GM18870 (cell line): ENCODE data around the gene BICC1.

Source experiments
- ATAC-seq: cut with Tn5 transposase; IDR thresholded peaks from one replicate; pipeline ENCODE4 v1.9.1; 2021; ENCODE audit warnings: moderate library complexity; ENCODE audit not compliant: unreplicated experiment

Gene BICC1

DNA sequence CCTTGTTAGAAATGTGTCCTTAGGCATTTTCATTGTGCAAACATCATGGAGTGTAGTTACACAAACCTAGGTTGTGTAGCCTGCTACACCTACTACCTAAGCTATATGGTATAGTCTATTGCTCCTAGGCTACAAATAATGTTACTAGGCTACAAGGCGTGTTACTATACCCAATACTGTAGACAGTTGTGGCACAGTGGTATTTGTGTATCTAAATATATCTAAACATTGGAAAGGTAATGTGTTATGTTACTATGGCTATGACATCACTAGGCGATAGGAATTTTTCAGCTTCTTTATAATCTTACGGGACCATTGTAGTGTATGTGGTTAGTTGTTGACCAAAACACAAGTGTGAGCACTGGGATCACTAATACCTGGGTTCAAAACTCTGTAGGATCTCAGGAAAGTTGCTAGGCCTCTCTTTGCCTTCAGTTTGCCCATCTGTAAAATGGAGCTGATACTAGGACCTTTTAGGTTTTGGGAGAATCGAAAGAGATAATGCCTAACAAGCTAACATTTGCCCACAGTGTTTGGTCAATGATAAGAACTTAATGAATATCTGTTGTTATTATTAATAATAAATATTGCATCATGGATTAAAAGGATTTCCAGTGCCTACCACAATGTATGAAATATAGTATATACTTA, 2.7 kb downstream of the BICC1 start:
- no peak for ATAC-seq

DNA sequence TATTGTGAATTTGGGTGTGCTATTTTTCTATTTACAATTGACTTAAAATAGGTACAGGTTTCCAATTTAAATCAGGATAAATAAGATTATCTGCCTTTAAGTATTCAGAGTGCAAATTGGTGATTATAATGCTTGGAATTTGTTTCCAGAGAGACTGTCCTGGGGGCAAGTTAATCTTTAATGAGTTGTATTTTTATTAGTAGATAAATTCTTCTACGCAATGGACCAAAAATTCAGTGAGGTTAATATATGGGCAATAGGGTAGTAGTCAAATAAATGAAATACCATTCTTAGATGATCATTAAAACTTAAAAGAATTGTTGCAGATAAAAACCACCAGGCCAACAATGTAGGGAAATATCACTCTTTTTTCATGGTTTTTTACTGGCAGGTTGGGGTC, 3.4 kb downstream of the BICC1 start:
- no peak for ATAC-seq

DNA sequence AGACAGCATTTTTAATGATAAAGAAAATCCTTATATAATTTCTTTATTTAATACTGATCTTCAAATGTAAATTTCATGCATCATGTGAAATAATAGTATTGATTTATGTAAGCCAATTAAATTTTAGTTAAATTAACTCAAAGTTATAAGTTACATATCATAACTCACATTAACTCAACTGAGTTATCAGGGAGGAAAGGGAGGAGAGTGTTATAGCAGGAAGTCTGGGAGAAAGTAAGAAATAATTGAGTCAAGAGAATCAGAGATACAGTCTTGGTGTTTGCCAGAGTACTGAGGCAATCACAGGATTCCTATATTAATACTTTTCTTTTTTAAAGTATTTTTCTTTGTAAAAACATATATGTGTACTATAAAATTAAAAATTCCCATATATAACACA, 4.0 kb downstream of the BICC1 start:
- no peak for ATAC-seq

DNA sequence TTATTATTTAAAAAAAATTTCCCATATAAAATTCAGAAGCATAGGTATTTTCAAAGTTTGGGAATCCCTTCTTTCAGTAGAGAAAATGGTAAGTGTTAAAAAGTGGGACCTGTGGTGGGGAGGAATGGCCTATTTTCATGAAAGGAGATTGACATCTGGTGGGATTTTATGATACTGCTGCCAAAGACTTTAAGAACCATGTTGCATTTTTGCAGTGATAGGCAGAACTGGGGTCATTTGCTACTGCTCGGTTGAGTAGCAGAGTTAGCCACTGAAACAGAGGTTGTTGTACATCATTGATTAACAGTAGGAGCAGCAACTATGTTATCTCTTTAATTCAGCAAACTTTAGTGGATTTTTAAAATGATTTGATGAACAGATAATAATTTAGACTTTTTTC, 4.4 kb downstream of the BICC1 start:
- no peak for ATAC-seq

DNA sequence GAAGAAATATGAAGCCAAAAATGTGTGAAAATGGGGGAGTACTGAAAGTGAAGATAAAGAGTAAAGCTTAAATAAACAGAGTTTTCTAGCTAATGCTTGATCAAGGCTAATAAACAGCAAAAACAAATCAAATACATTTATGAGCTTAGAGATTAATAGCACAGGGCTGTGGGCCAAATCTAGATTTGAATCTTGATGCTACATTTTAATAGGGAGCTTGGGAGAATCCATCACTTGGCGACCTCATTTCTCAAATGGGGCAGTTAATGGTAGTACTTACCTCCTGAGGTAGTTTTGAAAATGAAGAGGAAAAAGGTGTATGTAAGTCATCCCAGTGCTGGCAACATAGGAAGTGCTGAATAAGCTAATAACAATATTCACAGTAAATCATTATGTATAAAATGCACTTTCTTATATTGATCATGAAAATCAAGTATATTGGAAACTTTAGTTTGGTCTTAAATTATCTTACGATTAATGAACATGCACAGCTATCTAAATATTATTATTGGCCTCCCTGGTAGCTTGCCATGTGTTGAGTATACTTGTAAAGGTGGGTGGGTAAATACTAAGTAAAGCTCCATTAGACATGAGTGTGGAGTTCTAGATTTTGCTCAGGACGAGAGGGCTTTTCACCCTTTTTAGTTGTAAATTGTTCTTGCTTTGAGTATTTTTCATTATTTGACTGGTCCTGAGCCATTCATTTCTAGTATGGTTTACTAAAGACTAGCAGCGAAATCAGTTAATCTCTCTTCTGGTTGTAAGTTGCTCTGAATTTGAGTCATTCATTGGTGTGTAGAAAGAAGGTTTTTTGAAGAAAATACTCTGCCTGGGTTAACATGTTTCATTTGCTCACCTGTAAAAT, 5.1 kb downstream of the BICC1 start:
- peak; percentile 54 for ATAC-seq

DNA sequence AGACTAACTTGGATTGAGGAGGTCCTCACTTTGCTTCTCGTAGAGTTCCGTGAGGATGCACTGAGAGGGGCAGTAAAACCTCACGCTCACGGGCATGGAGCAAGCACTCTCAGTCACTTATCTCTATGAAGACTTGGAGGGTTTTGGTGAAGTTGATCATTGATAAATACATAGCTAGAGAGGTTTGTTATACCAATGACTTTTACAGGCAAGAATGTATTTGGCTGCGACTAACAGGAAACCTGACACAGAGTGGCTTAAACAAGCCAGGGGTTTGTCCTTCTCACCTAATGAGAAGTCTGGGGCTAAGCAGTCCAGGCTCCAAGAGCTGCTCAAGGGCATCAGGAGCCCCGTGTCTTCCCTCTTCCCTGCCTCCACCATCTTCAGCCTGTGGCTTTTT, 6.1 kb downstream of the BICC1 start:
- ATAC-seq = no peak

DNA sequence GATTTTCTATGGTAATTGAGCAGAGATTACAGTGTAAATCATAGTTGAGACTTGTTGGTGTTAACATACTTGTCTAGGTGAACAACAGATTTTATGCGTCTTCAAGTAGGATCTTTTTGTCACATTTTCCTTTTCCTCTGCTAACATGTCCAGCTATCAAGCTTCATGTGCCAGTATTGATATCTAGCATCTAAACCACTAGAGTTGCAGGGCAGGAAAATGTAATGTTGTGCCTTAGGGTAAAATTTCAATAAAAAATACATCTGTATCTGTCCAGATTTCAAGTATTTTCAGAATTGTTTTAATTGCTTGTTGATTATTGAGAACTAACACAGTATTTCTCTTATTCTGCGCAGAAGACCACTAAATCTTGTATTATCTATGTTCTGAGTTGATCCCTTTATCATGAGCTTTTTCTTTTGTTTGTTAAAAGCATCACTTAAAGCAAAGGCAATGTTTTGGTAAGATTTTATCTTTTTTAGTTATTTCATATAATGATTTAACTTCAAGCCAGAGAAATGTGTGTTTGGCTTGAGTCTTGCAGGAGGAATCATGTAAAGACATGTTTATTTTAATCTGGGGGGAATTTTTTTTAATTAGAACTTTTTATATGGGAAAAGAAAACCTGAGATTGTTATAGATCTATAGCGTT, 16.5 kb downstream of the BICC1 start:
- ATAC-seq = no peak

DNA sequence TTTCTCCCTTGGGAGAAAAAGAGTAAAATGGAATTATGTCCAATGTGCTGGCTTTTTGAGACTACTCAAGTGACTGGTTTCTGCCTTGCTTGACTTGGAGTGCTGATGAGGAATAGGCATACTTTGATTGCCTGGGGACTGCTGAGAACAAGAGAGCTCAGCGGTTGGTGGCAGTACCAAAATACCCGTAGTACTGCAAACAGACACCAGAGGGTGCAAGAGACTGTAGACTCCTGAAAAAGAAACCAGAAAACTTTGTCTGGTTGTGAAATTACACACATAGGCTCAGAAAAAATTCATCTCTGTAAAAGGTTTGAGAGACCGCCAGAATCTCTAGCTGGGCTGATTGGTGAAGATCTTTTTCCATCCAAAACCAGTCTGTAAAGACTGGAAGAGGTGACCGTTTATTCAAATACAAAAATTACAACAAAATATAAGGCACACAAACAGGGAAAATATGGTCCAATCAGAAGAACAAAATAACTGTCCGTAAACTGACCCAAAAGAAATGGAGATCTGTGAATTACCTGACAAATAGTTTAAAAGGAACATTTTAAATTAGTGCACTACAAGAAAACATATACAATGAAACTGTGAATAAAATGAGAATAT, 18.5 kb downstream of the BICC1 start:
- peak; percentile 99 for ATAC-seq

DNA sequence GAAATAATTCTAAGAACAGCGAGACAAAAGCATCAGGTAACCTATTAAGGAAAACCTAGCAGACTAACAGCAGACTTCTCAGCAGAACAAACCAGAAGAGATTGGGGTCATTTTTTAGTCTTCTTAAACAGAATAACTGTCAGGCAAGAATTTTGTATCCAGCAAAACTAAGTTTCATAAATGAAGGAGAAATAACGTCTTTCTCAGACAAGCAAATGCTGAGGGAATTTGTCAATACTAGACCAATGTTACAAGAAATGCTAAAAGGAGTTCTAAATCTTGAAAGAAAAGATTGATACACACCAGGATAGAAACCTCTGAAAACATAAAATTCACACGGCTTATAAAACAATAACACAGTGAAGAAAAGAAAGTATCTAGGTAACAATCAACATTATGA, 22.6 kb downstream of the BICC1 start:
- ATAC-seq = no peak

DNA sequence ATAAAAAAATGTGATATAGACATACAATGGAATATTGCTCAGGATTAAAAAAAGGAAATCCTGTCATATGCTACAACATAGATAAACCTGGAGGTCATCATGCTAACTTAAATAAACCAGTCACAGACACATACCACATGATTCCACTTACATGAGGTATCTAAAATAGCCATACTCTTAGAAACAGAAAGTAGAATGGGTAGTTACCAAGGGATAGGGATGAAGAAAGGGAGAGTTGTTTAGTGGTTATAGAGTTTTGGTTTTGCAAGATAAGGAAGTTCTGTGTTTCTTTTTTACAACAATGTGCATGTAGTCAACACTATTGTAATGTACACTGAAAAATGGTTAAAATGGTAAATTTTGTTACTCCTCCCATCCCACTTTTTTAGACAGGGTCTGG, 30.5 kb downstream of the BICC1 start:
- no peak for ATAC-seq

DNA sequence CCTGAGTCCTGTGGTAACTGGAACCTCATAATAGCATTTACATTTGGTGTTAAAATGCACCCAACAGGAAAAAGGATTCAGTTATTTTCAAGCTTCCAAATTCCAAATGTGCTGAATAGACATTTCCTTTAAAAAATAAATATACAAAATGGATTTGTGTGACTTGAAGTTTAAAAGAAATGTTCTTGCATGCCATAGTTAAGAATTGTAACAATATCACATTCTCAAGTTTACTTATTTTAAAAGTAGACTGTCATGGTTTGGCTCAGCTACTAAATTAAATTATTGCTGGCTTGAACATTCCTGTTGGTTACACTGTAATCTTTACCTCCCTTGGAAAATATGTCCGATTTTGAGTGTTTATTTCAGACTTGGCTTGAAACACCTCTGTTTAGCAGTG, 31.5 kb downstream of the BICC1 start:
- no peak for ATAC-seq

DNA sequence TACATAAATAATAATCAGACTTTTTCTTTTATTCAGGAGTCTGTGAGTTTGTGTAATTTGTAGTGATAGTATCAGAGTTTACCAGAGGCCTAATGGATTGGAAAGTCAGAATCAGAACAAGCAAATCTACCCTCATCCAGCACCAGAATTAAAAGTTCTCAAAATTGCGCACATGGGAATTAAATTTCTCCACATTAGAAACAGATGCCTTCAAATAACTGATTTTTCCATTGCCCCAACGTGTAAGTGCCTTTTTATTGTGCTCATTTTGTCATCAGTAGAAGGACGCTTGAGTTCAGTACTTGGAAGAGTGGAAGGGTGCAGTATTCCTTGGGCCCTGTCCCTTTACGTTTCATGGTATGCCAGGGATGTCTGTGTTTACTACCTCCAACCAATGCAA, 32.8 kb downstream of the BICC1 start:
- ATAC-seq = no peak

DNA sequence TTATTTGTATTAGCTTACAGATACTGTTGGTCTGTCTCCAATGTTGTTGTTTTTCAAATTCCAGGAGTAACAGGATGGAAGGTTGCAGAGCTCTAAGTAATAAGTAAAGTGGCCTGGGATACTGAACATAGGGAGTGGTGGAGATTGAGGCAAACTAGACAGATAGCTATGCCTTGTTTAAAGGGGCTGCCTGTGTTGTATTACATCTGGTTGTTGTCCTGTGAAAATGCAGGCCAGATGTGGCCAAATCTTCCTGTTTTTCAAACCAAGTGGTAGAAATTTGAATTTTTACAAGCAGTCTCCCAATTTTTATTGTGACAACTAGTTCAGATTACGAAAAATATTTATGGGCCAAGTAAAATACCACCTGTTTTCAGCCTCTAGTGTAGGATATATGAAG, 33.5 kb downstream of the BICC1 start:
- ATAC-seq = no peak

DNA sequence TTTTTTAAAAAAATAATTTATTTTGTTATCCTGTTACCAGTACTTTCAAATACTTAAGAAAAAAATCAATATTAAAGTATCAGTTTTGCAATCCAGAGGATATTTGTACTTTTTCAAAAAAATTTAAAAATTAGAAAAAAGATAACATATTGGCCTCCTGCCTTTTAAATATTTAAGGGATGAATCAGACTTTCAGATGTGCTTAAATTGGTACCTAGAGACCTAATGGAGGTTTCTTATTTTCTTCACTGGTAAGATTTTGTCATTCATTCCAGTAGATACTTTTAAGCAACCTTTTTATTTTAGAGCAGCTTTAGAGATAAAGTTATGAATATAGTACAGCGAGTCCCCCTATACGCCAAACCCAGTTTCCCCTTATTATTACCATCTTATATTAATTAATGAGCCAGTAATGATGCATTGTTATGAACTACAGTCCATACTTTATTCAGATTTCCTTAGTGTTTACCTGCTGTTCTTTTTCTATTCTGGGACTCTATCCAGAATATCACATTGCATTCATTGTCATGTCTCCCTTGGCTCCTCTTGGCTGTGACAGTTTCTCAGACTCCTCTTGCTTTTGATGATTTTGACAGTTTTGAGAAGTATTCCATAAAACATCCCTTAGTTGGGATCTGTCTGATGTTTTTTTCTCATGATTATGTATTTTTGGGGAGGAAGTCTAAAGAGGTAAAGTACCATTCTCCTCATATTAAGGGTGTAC, 34.2 kb downstream of the BICC1 start:
- no peak for ATAC-seq

DNA sequence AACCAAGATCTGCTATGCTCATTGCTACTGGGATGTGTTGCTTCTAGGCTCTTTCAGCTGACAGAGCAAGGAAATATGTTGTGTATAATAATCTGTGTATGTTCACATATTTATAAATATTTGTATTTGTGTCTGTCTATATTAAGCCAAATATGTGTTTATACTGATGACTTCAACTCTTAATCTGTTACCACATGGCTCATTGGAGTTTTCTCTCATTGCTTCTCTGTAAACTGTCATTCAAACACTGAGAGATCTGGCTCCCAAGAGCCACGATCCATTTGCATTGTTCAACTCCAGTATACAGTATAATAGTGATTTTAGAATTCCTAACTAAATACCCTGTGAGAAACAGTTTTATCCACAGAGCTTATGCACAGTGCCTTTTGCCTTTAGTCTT, 35.3 kb downstream of the BICC1 start:
- ATAC-seq = no peak

DNA sequence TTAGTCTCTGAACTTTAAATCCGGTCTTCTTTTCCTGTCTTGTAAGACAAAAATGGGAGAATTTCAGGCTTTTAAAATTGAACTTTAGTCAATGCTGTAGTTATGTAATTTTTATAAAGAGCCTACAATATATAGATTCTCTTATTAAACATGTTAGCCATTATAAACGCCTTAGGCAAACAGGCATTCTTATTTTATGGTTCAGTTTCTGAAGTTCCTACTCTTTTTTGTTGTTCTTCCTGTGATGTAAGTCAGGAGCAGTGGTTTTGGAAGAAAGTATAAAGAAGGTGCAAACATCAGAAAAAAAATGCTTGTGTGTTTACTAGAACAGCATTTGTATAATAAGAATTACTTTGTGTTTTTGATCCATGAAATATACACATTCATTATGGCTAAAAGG, 41.6 kb downstream of the BICC1 start:
- no peak for ATAC-seq

DNA sequence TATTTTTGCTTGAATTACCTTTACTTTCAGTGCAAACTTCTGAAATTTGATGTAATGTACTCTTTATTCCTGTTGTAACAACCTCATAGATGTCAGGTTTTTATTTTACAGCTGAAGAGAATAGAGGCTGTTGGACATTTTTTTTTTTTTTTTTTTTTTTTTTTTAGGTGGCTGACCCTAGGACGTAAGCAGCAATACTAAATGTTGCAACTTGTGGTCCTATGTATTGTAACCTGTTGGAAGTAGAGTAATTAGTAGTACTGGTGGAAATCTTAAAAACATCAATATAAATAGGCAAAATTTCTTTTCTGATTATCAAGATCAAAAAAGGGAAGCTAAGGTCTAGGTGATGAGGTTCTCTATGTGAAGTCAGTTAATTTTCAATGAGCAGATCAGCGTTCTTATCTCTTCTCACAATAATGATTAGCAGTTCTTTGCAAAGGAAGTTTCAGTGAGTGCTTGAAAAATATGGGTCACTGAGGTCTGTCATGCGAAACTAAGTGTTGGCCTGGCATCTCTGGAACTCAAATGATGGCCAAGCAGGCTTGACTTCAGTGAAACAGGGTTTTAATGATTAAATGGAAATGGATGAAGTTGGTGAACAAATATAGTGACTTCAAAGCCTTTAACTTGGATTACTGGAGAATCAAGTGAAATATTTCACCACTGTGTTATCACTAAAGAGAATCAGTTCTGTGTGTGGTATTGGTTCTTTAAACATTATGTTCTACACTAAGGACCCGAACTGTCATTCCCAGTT, 42.7 kb downstream of the BICC1 start:
- ATAC-seq = no peak

DNA sequence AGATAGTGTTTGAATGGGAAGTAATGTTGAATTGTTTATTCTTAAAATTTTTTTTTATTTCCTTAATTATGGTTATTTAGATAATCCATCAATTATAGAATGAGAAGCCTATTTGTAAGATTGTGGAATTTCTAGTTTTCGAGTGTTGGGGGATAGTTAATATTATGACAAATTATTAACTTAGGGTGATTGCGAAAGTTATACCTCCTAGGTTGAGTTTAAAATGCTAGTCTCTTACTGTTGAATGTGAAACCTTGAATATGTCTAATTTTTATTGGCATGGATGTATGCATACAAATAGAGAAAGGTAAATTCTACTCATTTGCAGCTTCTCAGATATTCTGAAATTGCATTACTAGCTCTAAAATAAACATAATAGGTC, 43.2 kb downstream of the BICC1 start:
- no peak for ATAC-seq

DNA sequence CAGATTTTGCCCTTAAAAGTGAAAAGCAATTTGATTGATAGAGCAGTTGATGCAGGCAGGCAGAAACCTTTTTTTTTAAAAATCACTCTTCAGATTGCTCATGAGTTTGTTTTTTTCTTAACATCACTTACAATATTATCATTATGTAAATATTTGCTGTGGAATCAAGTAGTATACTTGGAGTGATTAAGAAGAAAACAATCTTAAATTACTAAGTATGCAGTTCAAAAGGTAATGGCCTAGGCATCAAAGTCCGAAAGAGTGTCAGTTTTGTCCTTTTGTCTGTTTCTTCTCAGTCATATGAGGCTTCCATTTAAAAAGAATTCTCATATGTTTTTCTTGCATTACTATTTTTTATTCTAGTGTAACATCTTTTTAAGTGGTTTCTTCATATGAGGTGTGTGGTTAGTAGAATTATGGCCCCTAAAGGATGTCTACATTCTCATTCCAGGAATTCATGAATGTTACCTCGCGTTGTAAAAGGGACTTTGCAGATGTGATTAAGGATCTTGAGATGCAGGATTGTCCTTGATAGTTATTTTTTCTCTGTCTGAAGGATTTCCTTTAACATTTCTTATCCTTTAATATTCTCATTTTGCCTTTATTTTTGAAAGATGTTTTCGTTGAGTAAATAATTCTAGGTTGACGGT, 44.0 kb downstream of the BICC1 start:
- no peak for ATAC-seq

DNA sequence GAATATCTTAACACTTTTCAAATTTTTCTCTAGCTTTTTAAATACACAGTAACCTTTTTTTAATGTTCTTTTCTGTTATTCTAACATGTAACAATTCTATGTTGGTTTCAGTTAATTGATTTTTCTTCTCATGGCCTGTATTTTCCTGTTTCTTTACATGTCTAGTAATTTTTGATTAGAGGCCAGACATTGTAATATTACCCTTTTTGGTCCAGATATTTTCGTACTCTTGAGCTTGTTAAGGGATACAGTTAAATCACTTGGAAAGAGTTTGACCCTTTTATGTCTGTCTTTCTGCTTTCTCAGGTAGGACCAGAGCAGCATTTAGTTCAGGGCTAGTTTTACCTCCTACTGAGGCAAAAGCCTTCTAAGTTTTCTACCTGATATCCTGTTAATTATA, 45.0 kb downstream of the BICC1 start:
- ATAC-seq = no peak
